Measurements from ENCODE around the gene SLC49A3.

GRCh38 chr4:675980-676870 is 12.7 kb downstream of the SLC49A3 start:
- no peak for TF ChIP-seq EP300 (IDR thresholded peaks at IDR 0.05)
- TF ChIP-seq CTCF (IDR thresholded peaks at IDR 0.05), result no peak
- TF ChIP-seq POLR2A (IDR thresholded peaks at IDR 0.05), result no peak
